SK-N-MC (cell line): Measurements from ENCODE around the gene OR52H1.

Experiments
- EZH2 ChIP-seq: fragments of 200-600 bp; sonication (generic); IDR thresholded peaks from one replicate; pipeline ENCODE4 v1.6.1; 2017; ENCODE audit warnings: antibody characterized with exemption
- POLR2AphosphoS5 ChIP-seq: IDR thresholded peaks from 2 replicates; pipeline ENCODE4 v1.6.1; 2012; ENCODE audit warnings: mild to moderate bottlenecking, low read depth, low read length, borderline replicate concordance

DNA sequence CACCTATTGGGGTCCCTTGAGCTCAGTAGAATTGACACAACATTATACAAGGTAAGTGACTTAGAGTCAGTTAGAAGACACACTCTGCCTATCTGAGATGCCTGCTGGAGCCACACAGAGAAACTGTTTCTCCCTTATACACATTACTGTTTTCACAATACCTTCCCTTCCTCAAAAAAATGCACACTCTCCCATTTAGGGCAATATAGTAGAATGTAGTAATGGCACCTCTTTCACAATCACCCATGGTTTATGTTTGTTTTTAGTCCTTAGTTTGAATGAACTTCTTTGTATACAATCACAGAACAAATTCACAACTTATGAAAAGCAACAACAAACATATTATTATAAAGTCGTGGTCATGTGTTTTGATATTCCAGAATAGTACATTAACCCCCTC, 14.3 kb downstream of the OR52H1 start:
- TF ChIP-seq EZH2 (no peak), POLR2AphosphoS5 (no peak)
